HT1080 (cell line): Measurements from ENCODE around the gene RFLNA. TPM values are rescaled to one million over a fixed set of nuclear protein-coding genes. Genes with fewer than 3 reads are reported as not detected.

Experiments used
- DNase-seq: peaks from one replicate; pipeline ENCODE4 v3.0.0-alpha.2; 2015; ENCODE audit warnings: low read depth
- small RNA-seq: library from RNA; depleted of rRNA; stranded (forward); fragments of <200 nt; gene quantifications from one replicate; pipeline ENCODE3, GENCODE V24; 2014
- total RNA-seq: library from RNA; depleted of rRNA; stranded (reverse); fragments of >200 nt; shearing (Covaris generic); gene quantifications from 2 replicates; pipeline ENCODE4 v1.2.3, GENCODE V29; 2014

RFLNA gene
- total RNA-seq, 1 experiment from 2014 or later = not detected

- no peak for DNase-seq
Measured at GRCh38 chr12:124354400-124354799, 59.5 kb downstream of the RFLNA start.

GRCh38 chr12:124356221-124356620, 61.3 kb downstream of the RFLNA start:
- DNase-seq = no peak

- DNase-seq = no peak
Measured at GRCh38 chr12:124357616-124358015, 62.7 kb downstream of the RFLNA start.

GRCh38 chr12:124358572-124358971, 63.7 kb downstream of the RFLNA start:
- no peak for DNase-seq

GRCh38 chr12:124359671-124360581, 65.0 kb downstream of the RFLNA start:
- DNase-seq = no peak

- DNase-seq = no peak
Measured at GRCh38 chr12:124361074-124361970, 66.4 kb downstream of the RFLNA start.

GRCh38 chr12:124361996-124362395, 67.1 kb downstream of the RFLNA start:
- no peak for DNase-seq

GRCh38 chr12:124363353-124363965, 68.6 kb downstream of the RFLNA start:
- DNase-seq = no peak

GRCh38 chr12:124364543-124364942, 69.7 kb downstream of the RFLNA start:
- DNase-seq = no peak

Small RNA genes lying within 50 kb of the gene (small RNA-seq; reads per million reads assigned to genes)
- gene MIR6880 = not detected
